Ascending aorta (tissue), 2 donors: ENCODE data around the gene CBLIF. TPM values are rescaled to one million over a fixed set of nuclear protein-coding genes. Genes with fewer than 3 reads are reported as not detected.

Source experiments
- DNase-seq, 2 donors: peaks; one replicate each; pipeline ENCODE4 v3.0.0-alpha.2; 2019; ENCODE audit warnings: low spot score in 2 of 2
- H3K27ac ChIP-seq, 2 donors: fragments of 200-600 bp; sonication (generic); one replicate each; pipeline ENCODE4 v1.5.1; 2016 to 2017; ENCODE audit warnings: mild to moderate bottlenecking in 1 of 2
- H3K27me3 ChIP-seq: fragments of 200-600 bp; sonication (generic); one replicate; pipeline ENCODE4 v1.5.1; 2017
- H3K36me3 ChIP-seq, 2 donors: fragments of 200-600 bp; sonication (generic); one replicate each; pipeline ENCODE4 v1.5.1; 2016
- H3K4me1 ChIP-seq, 2 donors: fragments of 200-600 bp; sonication (generic); one replicate each; pipeline ENCODE4 v1.5.1; 2016 to 2017; ENCODE audit warnings: mild to moderate bottlenecking in 1 of 2
- H3K4me3 ChIP-seq, 2 donors: fragments of 200-600 bp; sonication (generic); one replicate each; pipeline ENCODE4 v1.5.1; 2016 to 2017; ENCODE audit warnings: mild to moderate bottlenecking in 1 of 2
- H3K9me3 ChIP-seq, 2 donors: fragments of 200-600 bp; sonication (generic); one replicate each; pipeline ENCODE4 v1.5.1; 2016
- intact Hi-C: fragments of 100-400 bp; cut with DNase I; formaldehyde crosslinking; loops from one replicate; pipeline ENCODE4 v1.15.1; 2023
- total RNA-seq: library from RNA; depleted of rRNA; stranded (reverse); fragments of >200 nt; gene quantifications from one replicate; pipeline ENCODE4 v1.1.0, GENCODE V29; 2016
- TF ChIP-seq, protein P1 (sequence below), 3 experiments: fragments of 200-600 bp in 2 of 3; fragments of 450-650 bp in 1 of 3; sonication (generic) in 2 of 3; IDR thresholded peaks; one replicate each; pipeline ENCODE4 v1.5.1; 2016 to 2019; ENCODE audit warnings: antibody characterized with exemption in 3 of 3, mild to moderate bottlenecking in 1 of 3, moderate library complexity in 1 of 3

The CBLIF gene
- total RNA-seq, 1 donor from 2014 or later, result 2.6 TPM

GRCh38 chr11:59802639-59803176, 42.6 kb downstream of the CBLIF start:
- peak overlapping the region; percentile 22 to 68 for H3K27ac ChIP-seq
- peaks cover 0 to 4% of the 10 kb centered on the region in 2 donors for H3K4me1 ChIP-seq
- H3K4me3 ChIP-seq, result no peak overlapping the region
- intact Hi-C loops, result loop anchor here (1.0 to 5.0 kb wide), 3 partner anchors 48 to 265 kb away; partner anchors contain the start of gene PATL1
- peaks cover 27 to 69% of the 10 kb centered on the region in 2 donors for H3K36me3 ChIP-seq
- TF ChIP-seq, protein P1, sequence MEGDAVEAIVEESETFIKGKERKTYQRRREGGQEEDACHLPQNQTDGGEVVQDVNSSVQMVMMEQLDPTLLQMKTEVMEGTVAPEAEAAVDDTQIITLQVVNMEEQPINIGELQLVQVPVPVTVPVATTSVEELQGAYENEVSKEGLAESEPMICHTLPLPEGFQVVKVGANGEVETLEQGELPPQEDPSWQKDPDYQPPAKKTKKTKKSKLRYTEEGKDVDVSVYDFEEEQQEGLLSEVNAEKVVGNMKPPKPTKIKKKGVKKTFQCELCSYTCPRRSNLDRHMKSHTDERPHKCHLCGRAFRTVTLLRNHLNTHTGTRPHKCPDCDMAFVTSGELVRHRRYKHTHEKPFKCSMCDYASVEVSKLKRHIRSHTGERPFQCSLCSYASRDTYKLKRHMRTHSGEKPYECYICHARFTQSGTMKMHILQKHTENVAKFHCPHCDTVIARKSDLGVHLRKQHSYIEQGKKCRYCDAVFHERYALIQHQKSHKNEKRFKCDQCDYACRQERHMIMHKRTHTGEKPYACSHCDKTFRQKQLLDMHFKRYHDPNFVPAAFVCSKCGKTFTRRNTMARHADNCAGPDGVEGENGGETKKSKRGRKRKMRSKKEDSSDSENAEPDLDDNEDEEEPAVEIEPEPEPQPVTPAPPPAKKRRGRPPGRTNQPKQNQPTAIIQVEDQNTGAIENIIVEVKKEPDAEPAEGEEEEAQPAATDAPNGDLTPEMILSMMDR (IDR thresholded peaks at IDR 0.05), result peak; percentile 51 to 69 (median 68)
- H3K27me3 ChIP-seq, result no peaks in the 10 kb centered on the region
- H3K9me3 ChIP-seq, result no peaks in the 10 kb centered on the region
- DNase-seq, result no peak

DNA sequence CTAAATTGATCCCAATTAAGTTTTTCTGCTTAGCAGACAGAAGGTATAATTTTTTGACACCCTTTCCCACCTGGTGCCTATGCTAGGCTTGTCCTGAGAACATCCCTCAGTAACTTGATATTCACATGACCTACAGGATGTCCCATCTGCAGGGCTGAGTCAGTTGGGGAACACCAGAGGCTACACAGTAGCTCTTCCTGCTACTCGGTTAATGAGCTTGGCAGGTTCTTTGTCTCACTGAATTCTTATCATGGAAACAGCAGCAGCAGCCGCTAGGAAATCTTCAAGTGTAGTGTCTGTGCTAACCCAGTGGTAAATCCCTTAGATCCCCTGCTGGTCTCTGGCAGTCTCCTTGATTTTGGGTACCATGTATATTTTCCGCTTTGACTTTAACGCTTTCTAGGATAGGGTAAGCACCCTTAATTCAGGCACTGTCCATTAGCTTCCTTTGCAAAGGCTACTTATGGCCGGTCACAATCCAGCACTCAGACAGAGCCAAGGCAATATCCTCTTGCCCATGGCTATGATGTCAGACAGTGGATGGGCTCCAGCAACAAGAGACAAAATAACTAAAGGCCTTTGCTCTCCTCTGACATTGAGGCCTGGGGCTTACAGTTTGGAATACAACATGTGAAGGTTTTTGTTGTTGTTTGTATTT, 43.2 kb downstream of the CBLIF start:
- Histone ChIP-seq H3K36me3 (peaks cover 31 to 63% of the 10 kb centered on the region in 2 donors), H3K27ac (peak overlapping the region; percentile 22 to 68), H3K27me3 (no peaks in the 10 kb centered on the region), H3K4me1 (peaks cover 0 to 4% of the 10 kb centered on the region in 2 donors), H3K4me3 (no peak overlapping the region), H3K9me3 (no peaks in the 10 kb centered on the region)
- intact Hi-C loops, result loop anchor here (1.0 to 5.0 kb wide), 3 partner anchors 48 to 265 kb away; partner anchors contain the start of gene PATL1
- TF ChIP-seq, protein P1 (IDR thresholded peaks at IDR 0.05), result no peak
- peak in 1 of 2 donors; percentile 69 for DNase-seq

GRCh38 chr11:59801160-59801706, 44.1 kb downstream of the CBLIF start:
- TF ChIP-seq, protein P1 (IDR thresholded peaks at IDR 0.05), result no peak
- intact Hi-C loops, result loop anchor here (5.0 kb wide), 2 partner anchors 134 to 264 kb away; partner anchors contain the start of gene PATL1
- Histone ChIP-seq H3K27ac (no peak overlapping the region), H3K36me3 (peaks cover 24 to 61% of the 10 kb centered on the region in 2 donors), H3K27me3 (no peaks in the 10 kb centered on the region), H3K9me3 (no peaks in the 10 kb centered on the region), H3K4me1 (peaks cover 0 to 4% of the 10 kb centered on the region in 2 donors), H3K4me3 (no peak overlapping the region)
- no peak for DNase-seq

DNA sequence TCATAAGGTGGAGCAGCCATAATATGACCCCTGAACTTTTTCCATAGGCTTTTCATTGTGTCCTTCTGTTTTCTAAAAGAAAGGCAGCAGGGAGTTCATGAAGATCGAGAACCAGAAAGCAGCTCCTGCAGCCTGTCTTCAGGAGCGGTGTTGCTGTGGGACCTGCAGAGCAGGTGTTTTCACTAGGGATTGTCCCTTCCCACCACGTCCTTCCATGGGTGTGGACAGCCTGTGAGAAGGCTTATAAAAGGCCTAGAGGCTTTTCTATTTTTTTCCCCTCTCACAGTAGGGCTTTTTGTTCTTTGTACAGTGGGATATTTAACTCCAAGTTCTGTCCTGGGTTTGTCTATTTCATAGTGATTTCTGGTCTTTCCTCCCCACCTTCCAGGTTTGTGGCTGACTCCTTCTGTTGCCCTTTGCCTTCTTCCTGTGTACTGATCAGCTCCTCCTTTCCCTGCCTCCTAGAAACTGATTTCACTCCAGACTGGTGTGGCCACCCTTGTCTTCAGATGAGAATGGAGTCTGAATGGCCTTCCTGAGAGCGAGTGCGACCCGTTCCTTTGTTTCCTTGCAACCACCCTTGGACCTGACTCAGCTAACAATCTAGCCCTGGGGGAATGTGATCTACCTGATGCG, 44.8 kb downstream of the CBLIF start:
- no peaks in the 10 kb centered on the region for H3K9me3 ChIP-seq
- H3K27me3 ChIP-seq, result no peaks in the 10 kb centered on the region
- no peak overlapping the region for H3K4me3 ChIP-seq
- DNase-seq, result no peak
- H3K36me3 ChIP-seq, result peaks cover 28 to 61% of the 10 kb centered on the region in 2 donors
- no peak overlapping the region for H3K27ac ChIP-seq
- TF ChIP-seq, protein P1 (IDR thresholded peaks at IDR 0.05), result no peak
- peaks cover 0 to 4% of the 10 kb centered on the region in 2 donors for H3K4me1 ChIP-seq
- intact Hi-C loops, result loop anchor here (5.0 kb wide), 2 partner anchors 133 to 263 kb away; partner anchors contain the start of gene PATL1

DNA sequence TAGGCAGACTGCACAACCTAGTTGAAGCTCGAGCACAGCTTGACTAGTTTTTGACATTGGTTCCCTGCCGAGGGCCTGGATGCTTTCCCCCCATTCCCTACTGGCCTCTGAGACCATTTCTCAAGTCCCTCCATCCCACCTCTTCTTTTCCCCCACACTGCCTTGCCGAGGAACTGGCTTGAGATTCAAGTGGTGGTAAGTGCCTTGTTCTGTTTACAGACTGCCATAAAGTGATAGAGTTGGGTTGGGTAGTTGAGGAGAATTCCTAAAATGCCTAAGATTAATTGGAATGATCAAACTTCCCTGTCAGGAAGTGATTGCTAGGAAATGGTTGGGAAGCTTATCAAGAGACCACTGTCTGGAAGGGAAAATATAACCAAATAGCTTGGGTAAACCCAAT, 50.9 kb downstream of the CBLIF start:
- H3K27me3 ChIP-seq, result no peaks in the 10 kb centered on the region
- no peak overlapping the region for H3K4me3 ChIP-seq
- H3K4me1 ChIP-seq, result no peaks in the 10 kb centered on the region
- intact Hi-C loops, result no loop called here
- TF ChIP-seq, protein P1 (IDR thresholded peaks at IDR 0.05), result no peak
- peaks cover 37 to 87% of the 10 kb centered on the region in 2 donors for H3K36me3 ChIP-seq
- DNase-seq, result no peak
- H3K27ac ChIP-seq, result no peak overlapping the region
- no peaks in the 10 kb centered on the region for H3K9me3 ChIP-seq
